GM21447 (cell line): ENCODE data around the gene FNDC3B.

Experiments
- ATAC-seq: cut with Tn5 transposase; IDR thresholded peaks from one replicate; pipeline ENCODE4 v1.9.1; 2021; ENCODE audit not compliant: unreplicated experiment

The FNDC3B gene

GRCh38 chr3:172277151-172277652 lies 237.8 kb downstream of the FNDC3B start:
- ATAC-seq: no peak

- no peak for ATAC-seq
Observed at GRCh38 chr3:172279191-172279640, 239.8 kb downstream of the FNDC3B start.

GRCh38 chr3:172279974-172280373 lies 240.6 kb downstream of the FNDC3B start:
- ATAC-seq: no peak

- no peak for ATAC-seq
Observed at GRCh38 chr3:172280406-172281051, 241.2 kb downstream of the FNDC3B start.

- ATAC-seq: no peak
Observed at GRCh38 chr3:172281884-172282283, 242.5 kb downstream of the FNDC3B start.

GRCh38 chr3:172282850-172283249 lies 243.5 kb downstream of the FNDC3B start:
- ATAC-seq: no peak

- ATAC-seq: no peak
Observed at GRCh38 chr3:172283841-172284357, 244.5 kb downstream of the FNDC3B start.

GRCh38 chr3:172285844-172286243 lies 246.5 kb downstream of the FNDC3B start:
- ATAC-seq: no peak

GRCh38 chr3:172286548-172287148 lies 247.3 kb downstream of the FNDC3B start:
- ATAC-seq: no peak

GRCh38 chr3:172287937-172288477 lies 248.6 kb downstream of the FNDC3B start:
- no peak for ATAC-seq

- ATAC-seq: no peak
Observed at GRCh38 chr3:172288651-172289050, 249.3 kb downstream of the FNDC3B start.

GRCh38 chr3:172289583-172289982 lies 250.2 kb downstream of the FNDC3B start:
- ATAC-seq: peak; percentile 65

GRCh38 chr3:172290457-172290856 lies 251.1 kb downstream of the FNDC3B start:
- no peak for ATAC-seq

GRCh38 chr3:172291650-172292049 lies 252.3 kb downstream of the FNDC3B start:
- no peak for ATAC-seq

- no peak for ATAC-seq
Observed at GRCh38 chr3:172292422-172292821, 253.0 kb downstream of the FNDC3B start.

GRCh38 chr3:172293093-172293492 lies 253.7 kb downstream of the FNDC3B start:
- ATAC-seq: no peak

- no peak for ATAC-seq
Observed at GRCh38 chr3:172294223-172294806, 254.9 kb downstream of the FNDC3B start.

- no peak for ATAC-seq
Observed at GRCh38 chr3:172296248-172296974, 257.0 kb downstream of the FNDC3B start.

GRCh38 chr3:172296975-172297332 lies 257.6 kb downstream of the FNDC3B start:
- ATAC-seq: no peak

GRCh38 chr3:172298247-172298646 lies 258.9 kb downstream of the FNDC3B start:
- no peak for ATAC-seq

GRCh38 chr3:172300187-172300586 lies 260.8 kb downstream of the FNDC3B start:
- ATAC-seq: no peak
